AG04450 (cell line): ENCODE data around the gene CCDC69. TPM values are rescaled to one million over a fixed set of nuclear protein-coding genes. Genes with fewer than 3 reads are reported as not detected.

ENCODE experiments used
- CTCF ChIA-PET: fragments of 300-600, 350-600 bp; formaldehyde crosslinking; extraction: SDS; loops from one replicate; lab custom pipeline; 2022; ENCODE audit warnings: antibody characterized with exemption, inconsistent platforms; lab: Charles Lee
- POLR2A ChIA-PET: fragments of 350-600 bp; formaldehyde crosslinking; extraction: SDS; loops from one replicate; lab custom pipeline; 2021; ENCODE audit warnings: antibody characterized with exemption, inconsistent platforms; lab: Yijun Ruan, JAX
- DNase-seq: peaks from one replicate; pipeline ENCODE4 v3.0.0-alpha.2; 2011; ENCODE audit warnings: low read depth, low spot score
- H3K27ac ChIP-seq: one replicate; pipeline ENCODE4 v1.5.1; 2012; ENCODE audit warnings: low read depth, low read length, control low read depth
- H3K27me3 ChIP-seq: one replicate; pipeline ENCODE4 v1.6.0; 2012; ENCODE audit warnings: low read length; ENCODE audit not compliant: control insufficient read depth, insufficient read depth
- H3K4me3 ChIP-seq: 2 replicates; pipeline ENCODE4 v1.5.1; 2011; ENCODE audit warnings: mild to moderate bottlenecking, low read depth, low read length, control low read depth
- H3K9me3 ChIP-seq: 2 replicates; pipeline ENCODE4 v1.5.1; 2012; ENCODE audit warnings: low read length; ENCODE audit not compliant: control insufficient read depth, insufficient read depth
- CTCF ChIP-seq: IDR thresholded peaks from 2 replicates; pipeline ENCODE4 v1.5.1; 2011; ENCODE audit warnings: low read depth, low read length, control low read depth, inconsistent platforms
- polyA plus RNA-seq: library from polyadenylated mRNA; depleted of rRNA; stranded (reverse); fragments of >200 nt; gene quantifications from 2 replicates; pipeline ENCODE4 v1.2.3, GENCODE V29; 2011

Gene CCDC69
- polyA plus RNA-seq, 1 experiment: 1.9 TPM

- ChIA-PET CTCF (interaction anchor here (1.1 kb wide), 1 partner anchor 18 kb away, joined by 6 read pairs; no protein-coding TSS in a partner anchor), POLR2A (no interaction called here)
- no peak for DNase-seq
- no peaks in the 10 kb centered on the region for H3K9me3 ChIP-seq
- no peak overlapping the region for H3K27ac ChIP-seq
- TF ChIP-seq CTCF: no peak
- H3K4me3 ChIP-seq: no peak overlapping the region
- peaks cover 9% of the 10 kb centered on the region for H3K27me3 ChIP-seq
Observed at GRCh38 chr5:151182524-151182900, 41.4 kb downstream of the CCDC69 start.

- no peak for DNase-seq
- TF ChIP-seq CTCF: no peak
- POLR2A ChIA-PET: no interaction called here
Observed at GRCh38 chr5:151181818-151182523, 41.9 kb downstream of the CCDC69 start.

GRCh38 chr5:151180291-151180690, 43.6 kb downstream of the CCDC69 start:
- CTCF ChIA-PET: interaction anchor here (0.6 kb wide), 1 partner anchor 178 kb away, joined by 3 read pairs; no protein-coding TSS in a partner anchor

More at GRCh38 chr5:151181818-151182523, 41.9 kb downstream of the CCDC69 start:
- H3K4me3 ChIP-seq: no peak overlapping the region
- H3K27ac ChIP-seq: no peak overlapping the region
- H3K27me3 ChIP-seq: peaks cover 9% of the 10 kb centered on the region
- CTCF ChIA-PET: interaction anchor here (0.7 to 1.1 kb wide), 2 partner anchors 17 to 19 kb away, joined by 3 to 6 read pairs; no protein-coding TSS in a partner anchor
- H3K9me3 ChIP-seq: no peaks in the 10 kb centered on the region

GRCh38 chr5:151179489-151179840, 44.4 kb downstream of the CCDC69 start:
- H3K27me3 ChIP-seq: peaks cover 9% of the 10 kb centered on the region
- POLR2A ChIA-PET: no interaction called here
- H3K9me3 ChIP-seq: no peaks in the 10 kb centered on the region
- no peak for DNase-seq
- H3K4me3 ChIP-seq: no peak overlapping the region
- CTCF ChIA-PET: interaction anchor here (0.9 kb wide), 1 partner anchor 15 kb away, joined by 3 read pairs; no protein-coding TSS in a partner anchor
- TF ChIP-seq CTCF: no peak
- no peak overlapping the region for H3K27ac ChIP-seq

More at GRCh38 chr5:151180291-151180690, 43.6 kb downstream of the CCDC69 start:
- no peak for DNase-seq
- peaks cover 9% of the 10 kb centered on the region for H3K27me3 ChIP-seq
- no peaks in the 10 kb centered on the region for H3K9me3 ChIP-seq
- POLR2A ChIA-PET: no interaction called here
- no peak overlapping the region for H3K4me3 ChIP-seq
- TF ChIP-seq CTCF: no peak
- H3K27ac ChIP-seq: no peak overlapping the region

- Histone ChIP-seq H3K9me3 (no peaks in the 10 kb centered on the region), H3K27me3 (peaks cover 9% of the 10 kb centered on the region), H3K4me3 (no peak overlapping the region), H3K27ac (no peak overlapping the region)
- DNase-seq: no peak
- ChIA-PET CTCF (interaction anchor here (0.9 kb wide), 1 partner anchor 14 kb away, joined by 3 read pairs; no protein-coding TSS in a partner anchor), POLR2A (no interaction called here)
- TF ChIP-seq CTCF: no peak
Observed at GRCh38 chr5:151178777-151179488, 45.0 kb downstream of the CCDC69 start.
